ENCODE measurements around the gene ENTPD2. TPM values are rescaled to one million over a fixed set of nuclear protein-coding genes. Genes with fewer than 3 reads are reported as not detected.
A peak's percentile ranks its signal among the peaks of the same experiment; 100 is the strongest.

Gene ENTPD2
- total RNA-seq, 2 donors from 2014 or later, result 9.8 to 10.9 TPM

- 31% methylated on average over 16 of the region's 16 CpGs for WGBS
- intact Hi-C loops (cut with DNase I), result no loop called here
- Histone ChIP-seq H3K27ac (peak overlapping the region; percentile 12 to 21), H3K4me1 (replicated peaks) (peaks cover 31% of the 10 kb centered on the region), H3K4me3 (no peak overlapping the region), H3K9me3 (no peaks in the 10 kb centered on the region), H3K27me3 (replicated peaks; ENCODE audit: insufficient read depth) (no peaks in the 10 kb centered on the region), H3K36me3 (no peaks in the 10 kb centered on the region)
- no peak for TF ChIP-seq POLR2AphosphoS5 (IDR thresholded peaks at IDR 0.05)
- no peak for TF ChIP-seq POLR2A (IDR thresholded peaks at IDR 0.05)
- no peak for TF ChIP-seq CTCF (IDR thresholded peaks at IDR 0.05)
- DNase-seq (ENCODE audit: low spot score), result no peak
These were observed 3.7 kb upstream of the ENTPD2 start for GRCh38 chr9:137057545-137057944.

- Histone ChIP-seq H3K4me3 (no peak overlapping the region), H3K9me3 (no peaks in the 10 kb centered on the region), H3K36me3 (no peaks in the 10 kb centered on the region), H3K27ac (peak overlapping the region; percentile 12 to 21), H3K4me1 (replicated peaks) (peaks cover 31% of the 10 kb centered on the region), H3K27me3 (replicated peaks; ENCODE audit: insufficient read depth) (no peaks in the 10 kb centered on the region)
- DNase-seq (ENCODE audit: low spot score), result no peak
- TF ChIP-seq POLR2A (IDR thresholded peaks at IDR 0.05) (no peak), POLR2AphosphoS5 (IDR thresholded peaks at IDR 0.05) (peak; percentile 45), CTCF (IDR thresholded peaks at IDR 0.05) (no peak)
- WGBS, result 48% methylated on average over 17 of the region's 17 CpGs
- intact Hi-C loops (cut with DNase I), result no loop called here
These were observed 3.0 kb upstream of the ENTPD2 start for GRCh38 chr9:137056739-137057415.

- TF ChIP-seq CTCF (IDR thresholded peaks at IDR 0.05), result no peak
- peak; percentile 25 for TF ChIP-seq POLR2AphosphoS5 (IDR thresholded peaks at IDR 0.05)
- H3K9me3 ChIP-seq, result no peaks in the 10 kb centered on the region
- peak; percentile 64 for DNase-seq (ENCODE audit: low spot score)
- peaks cover 31% of the 10 kb centered on the region for H3K4me1 ChIP-seq (replicated peaks)
- H3K36me3 ChIP-seq, result no peaks in the 10 kb centered on the region
- H3K27me3 ChIP-seq (replicated peaks; ENCODE audit: insufficient read depth), result no peaks in the 10 kb centered on the region
- intact Hi-C loops (cut with DNase I), result no loop called here
- WGBS, result 15% methylated on average over 28 of the region's 28 CpGs
- H3K4me3 ChIP-seq, result no peak overlapping the region
- peak overlapping the region; percentile 14 to 46 for H3K27ac ChIP-seq
These were observed 1.8 kb upstream of the ENTPD2 start for GRCh38 chr9:137055385-137056364.

- intact Hi-C loops (cut with DNase I), result no loop called here
- Histone ChIP-seq H3K4me1 (replicated peaks) (peaks cover 31% of the 10 kb centered on the region), H3K36me3 (no peaks in the 10 kb centered on the region), H3K27ac (peak overlapping the region; percentile 14 to 46), H3K4me3 (no peak overlapping the region), H3K9me3 (no peaks in the 10 kb centered on the region), H3K27me3 (replicated peaks; ENCODE audit: insufficient read depth) (no peaks in the 10 kb centered on the region)
- no peak for DNase-seq (ENCODE audit: low spot score)
- TF ChIP-seq POLR2AphosphoS5 (IDR thresholded peaks at IDR 0.05) (no peak), POLR2A (IDR thresholded peaks at IDR 0.05) (no peak), CTCF (IDR thresholded peaks at IDR 0.05) (no peak)
- WGBS, result 74% methylated on average over 16 of the region's 17 CpGs
These were observed 1.1 kb upstream of the ENTPD2 start for GRCh38 chr9:137054932-137055384.
